ENCODE data around the gene OR2G3. TPM values are rescaled to one million over a fixed set of nuclear protein-coding genes. Genes with fewer than 3 reads are reported as not detected.

Gene OR2G3
- not detected in 2 replicates for polyA plus RNA-seq (2013)

DNA sequence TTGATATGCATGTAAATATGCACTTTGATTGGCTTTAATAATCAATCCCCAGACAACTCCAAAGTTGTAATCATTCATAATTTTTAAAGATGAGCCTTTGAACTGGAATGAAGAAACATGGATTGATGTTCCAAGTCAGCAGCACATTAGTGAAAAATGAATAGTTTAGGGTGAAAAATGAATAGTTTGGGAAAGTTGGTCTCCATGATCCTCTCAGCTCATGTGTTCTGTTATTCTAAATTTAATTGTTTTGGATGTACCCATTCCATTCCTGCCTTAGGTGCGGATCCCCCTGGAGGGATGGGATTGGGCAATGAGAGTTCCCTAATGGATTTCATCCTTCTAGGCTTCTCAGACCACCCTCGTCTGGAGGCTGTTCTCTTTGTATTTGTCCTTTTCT, at the start of gene OR2G3:
OR2G3 (plus strand) TSS at position 301 of the 400 bp plus-strand sequence; CDS start at position 301, 0 bp downstream.
- no peak within 1 kb of the TSS for H2AFZ ChIP-seq (ENCODE audit: insufficient read depth, low read length, poor library complexity)
- H2BK12ac ChIP-seq (ENCODE audit: low read length) = no peak within 1 kb of the TSS
- no peak within 1 kb of the TSS for H2BK120ac ChIP-seq (ENCODE audit: insufficient read depth, low read length, poor library complexity)
- H3K27ac ChIP-seq (ENCODE audit: low read depth, low read length) = no peak within 1 kb of the TSS
- H3K79me2 ChIP-seq (ENCODE audit: control insufficient read depth, insufficient read depth, low read length, poor library complexity) = no peaks in the 10 kb centered on the region
- H4K91ac ChIP-seq (ENCODE audit: low read depth, low read length) = no peak within 1 kb of the TSS
- no peak within 1 kb of the TSS for H3K18ac ChIP-seq (ENCODE audit: low read length)
- H3K23ac ChIP-seq (ENCODE audit: low read length) = no peak within 1 kb of the TSS
- H3K4me3 ChIP-seq (ENCODE audit: low read depth, low read length) = no peak within 1 kb of the TSS
- no peaks in the 10 kb centered on the region for H3K36me3 ChIP-seq (ENCODE audit: control insufficient read depth in 1 of 2, insufficient read depth in 2 of 2, low read length in 2 of 2)
- no peaks in the 10 kb centered on the region for H3K9me3 ChIP-seq (ENCODE audit: insufficient read depth, low read depth, low read length)
- no peak within 1 kb of the TSS for H3K9ac ChIP-seq (ENCODE audit: low read length)
- H4K8ac ChIP-seq (ENCODE audit: low read depth, low read length) = no peak within 1 kb of the TSS
- H3K4me2 ChIP-seq (ENCODE audit: low read length) = no peak within 1 kb of the TSS
- no peak within 1 kb of the TSS for H2AK5ac ChIP-seq (ENCODE audit: low read length)
- no CpG with 5 or more reads among the region's 2 CpGs for WGBS (ENCODE audit: extremely low coverage, insufficient coverage, insufficient read length)
- DNase-seq = no peak
- no peaks in the 10 kb centered on the region for H3K27me3 ChIP-seq (ENCODE audit: insufficient read depth, low read length)
- H3K79me1 ChIP-seq (ENCODE audit: low read length) = no peaks in the 10 kb centered on the region
- H4K12ac ChIP-seq (ENCODE audit: low read depth, low read length) = no peak within 1 kb of the TSS
- no peak within 1 kb of the TSS for H3K14ac ChIP-seq (ENCODE audit: low read length)
- no peak within 1 kb of the TSS for H2BK5ac ChIP-seq (ENCODE audit: low read depth, low read length, poor library complexity)
- no peaks in the 10 kb centered on the region for H3K4me1 ChIP-seq (ENCODE audit: control insufficient read depth in 1 of 2, insufficient read depth in 2 of 2, low read length in 2 of 2)
- H3K4ac ChIP-seq (ENCODE audit: low read depth, low read length) = no peak within 1 kb of the TSS

DNA sequence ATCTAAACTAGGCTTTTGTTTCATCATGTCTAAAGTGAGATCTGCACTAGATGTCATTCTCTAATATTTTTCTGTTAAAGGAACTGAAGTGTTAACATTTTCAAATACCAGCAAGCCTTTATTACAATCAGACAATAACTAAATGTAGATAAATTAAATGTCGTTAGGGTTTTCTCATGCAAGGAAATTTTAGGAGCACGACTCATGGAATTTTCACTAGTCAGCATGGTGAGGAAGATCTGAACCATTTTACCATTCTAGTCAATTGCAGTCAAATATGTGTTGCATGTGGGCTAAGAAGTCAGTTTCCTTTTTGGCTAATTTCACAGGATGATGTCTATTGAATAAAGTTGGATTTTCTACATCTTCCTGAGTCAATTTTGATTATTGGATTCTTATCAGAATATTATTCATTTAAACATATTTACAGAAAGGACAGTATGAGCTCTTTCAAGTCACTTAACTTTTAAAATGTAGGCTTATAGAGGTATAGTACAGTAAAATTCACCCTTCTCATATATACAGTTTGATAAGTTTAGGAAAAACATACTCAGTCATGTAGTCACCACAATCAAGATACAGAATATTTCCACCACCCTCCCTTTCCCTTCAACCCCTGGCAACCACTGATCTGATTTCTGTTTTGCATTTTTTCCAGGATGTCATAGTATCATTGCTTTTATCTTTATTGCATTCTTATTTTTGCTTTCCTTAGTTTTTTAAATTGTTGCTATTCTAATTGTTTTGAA, 47.3 kb upstream of the OR2G3 start:
- no peak overlapping the region for H2AFZ ChIP-seq (ENCODE audit: insufficient read depth, low read length, poor library complexity)
- no peak overlapping the region for H3K4me3 ChIP-seq (ENCODE audit: low read depth, low read length)
- H4K8ac ChIP-seq (ENCODE audit: low read depth, low read length) = no peak overlapping the region
- no peak overlapping the region for H3K4me2 ChIP-seq (ENCODE audit: low read length)
- no peak overlapping the region for H2BK12ac ChIP-seq (ENCODE audit: low read length)
- no peak overlapping the region for H4K91ac ChIP-seq (ENCODE audit: low read depth, low read length)
- H3K9ac ChIP-seq (ENCODE audit: low read length) = no peak overlapping the region
- peak in 1 of 2 donors; percentile 40 for DNase-seq
- H4K12ac ChIP-seq (ENCODE audit: low read depth, low read length) = no peak overlapping the region
- H2BK5ac ChIP-seq (ENCODE audit: low read depth, low read length, poor library complexity) = no peak overlapping the region
- no peak overlapping the region for H2BK120ac ChIP-seq (ENCODE audit: insufficient read depth, low read length, poor library complexity)
- no peaks in the 10 kb centered on the region for H3K9me3 ChIP-seq (ENCODE audit: insufficient read depth, low read depth, low read length)
- no peak overlapping the region for H3K4ac ChIP-seq (ENCODE audit: low read depth, low read length)
- no peaks in the 10 kb centered on the region for H3K79me2 ChIP-seq (ENCODE audit: control insufficient read depth, insufficient read depth, low read length, poor library complexity)
- no peak overlapping the region for H3K18ac ChIP-seq (ENCODE audit: low read length)
- no peak overlapping the region for H3K14ac ChIP-seq (ENCODE audit: low read length)
- H3K4me1 ChIP-seq (ENCODE audit: control insufficient read depth in 1 of 2, insufficient read depth in 2 of 2, low read length in 2 of 2) = peaks cover 9 to 15% of the 10 kb centered on the region in 2 experiments
- no peaks in the 10 kb centered on the region for H3K27me3 ChIP-seq (ENCODE audit: insufficient read depth, low read length)
- H2AK5ac ChIP-seq (ENCODE audit: low read length) = no peak overlapping the region
- no peak overlapping the region for H3K27ac ChIP-seq (ENCODE audit: low read depth, low read length)
- H3K79me1 ChIP-seq (ENCODE audit: low read length) = peaks cover 29% of the 10 kb centered on the region
- H3K36me3 ChIP-seq (ENCODE audit: control insufficient read depth in 1 of 2, insufficient read depth in 2 of 2, low read length in 2 of 2) = no peaks in the 10 kb centered on the region
- H3K23ac ChIP-seq (ENCODE audit: low read length) = no peak overlapping the region
- no CpG with 5 or more reads among the region's 2 CpGs for WGBS (ENCODE audit: extremely low coverage, insufficient coverage, insufficient read length)

- no CpG with 5 or more reads among the region's 10 CpGs for WGBS (ENCODE audit: extremely low coverage, insufficient coverage, insufficient read length)
- Histone ChIP-seq H4K91ac (ENCODE audit: low read depth, low read length) (peak overlapping the region; percentile 91), H3K79me1 (ENCODE audit: low read length) (peaks cover 26% of the 10 kb centered on the region)
These were observed 43.7 kb upstream of the OR2G3 start for GRCh38 chr1:247561711-247562110.

GRCh38 chr1:247562198-247562597, 43.2 kb upstream of the OR2G3 start:
- no peaks in the 10 kb centered on the region for H3K27me3 ChIP-seq (ENCODE audit: insufficient read depth, low read length)
- peak overlapping the region; percentile 7 for H3K4ac ChIP-seq (ENCODE audit: low read depth, low read length)
- H2BK5ac ChIP-seq (ENCODE audit: low read depth, low read length, poor library complexity) = peak overlapping the region; percentile 63
- peaks cover 26% of the 10 kb centered on the region for H3K79me1 ChIP-seq (ENCODE audit: low read length)
- peak overlapping the region; percentile 43 for H2AFZ ChIP-seq (ENCODE audit: insufficient read depth, low read length, poor library complexity)
- peak overlapping the region; percentile 56 for H4K8ac ChIP-seq (ENCODE audit: low read depth, low read length)
- peak overlapping the region; percentile 40 for H3K18ac ChIP-seq (ENCODE audit: low read length)
- no peaks in the 10 kb centered on the region for H3K36me3 ChIP-seq (ENCODE audit: control insufficient read depth in 1 of 2, insufficient read depth in 2 of 2, low read length in 2 of 2)
- peak overlapping the region; percentile 99 for H2BK12ac ChIP-seq (ENCODE audit: low read length)
- H4K12ac ChIP-seq (ENCODE audit: low read depth, low read length) = no peak overlapping the region
- H3K4me2 ChIP-seq (ENCODE audit: low read length) = no peak overlapping the region
- H2AK5ac ChIP-seq (ENCODE audit: low read length) = peak overlapping the region; percentile 7
- H3K23ac ChIP-seq (ENCODE audit: low read length) = peak overlapping the region; percentile 56
- no peak for DNase-seq
- peak overlapping the region; percentile 22 for H3K27ac ChIP-seq (ENCODE audit: low read depth, low read length)
- peak overlapping the region; percentile 82 for H4K91ac ChIP-seq (ENCODE audit: low read depth, low read length)
- H3K4me1 ChIP-seq (ENCODE audit: control insufficient read depth in 1 of 2, insufficient read depth in 2 of 2, low read length in 2 of 2) = peaks cover 9 to 13% of the 10 kb centered on the region in 2 experiments
- no peaks in the 10 kb centered on the region for H3K79me2 ChIP-seq (ENCODE audit: control insufficient read depth, insufficient read depth, low read length, poor library complexity)
- peak overlapping the region; percentile 85 for H3K14ac ChIP-seq (ENCODE audit: low read length)
- no CpG with 5 or more reads among the region's 9 CpGs for WGBS (ENCODE audit: extremely low coverage, insufficient coverage, insufficient read length)
- no peak overlapping the region for H3K9ac ChIP-seq (ENCODE audit: low read length)
- H3K4me3 ChIP-seq (ENCODE audit: low read depth, low read length) = no peak overlapping the region
- H3K9me3 ChIP-seq (ENCODE audit: insufficient read depth, low read depth, low read length) = no peaks in the 10 kb centered on the region
- H2BK120ac ChIP-seq (ENCODE audit: insufficient read depth, low read length, poor library complexity) = peak overlapping the region; percentile 62

More at GRCh38 chr1:247561711-247562110, 43.7 kb upstream of the OR2G3 start:
- Histone ChIP-seq H3K18ac (ENCODE audit: low read length) (peak overlapping the region; percentile 37), H3K14ac (ENCODE audit: low read length) (peak overlapping the region; percentile 91), H2AFZ (ENCODE audit: insufficient read depth, low read length, poor library complexity) (no peak overlapping the region), H3K4me3 (ENCODE audit: low read depth, low read length) (no peak overlapping the region), H3K4me1 (ENCODE audit: control insufficient read depth in 1 of 2, insufficient read depth in 2 of 2, low read length in 2 of 2) (peaks cover 9 to 13% of the 10 kb centered on the region in 2 experiments), H2BK5ac (ENCODE audit: low read depth, low read length, poor library complexity) (peak overlapping the region; percentile 75), H2BK120ac (ENCODE audit: insufficient read depth, low read length, poor library complexity) (peak overlapping the region; percentile 88), H2AK5ac (ENCODE audit: low read length) (peak overlapping the region; percentile 60), H3K9ac (ENCODE audit: low read length) (no peak overlapping the region), H3K79me2 (ENCODE audit: control insufficient read depth, insufficient read depth, low read length, poor library complexity) (no peaks in the 10 kb centered on the region), H3K4ac (ENCODE audit: low read depth, low read length) (peak overlapping the region; percentile 67), H4K12ac (ENCODE audit: low read depth, low read length) (no peak overlapping the region), H3K27me3 (ENCODE audit: insufficient read depth, low read length) (no peaks in the 10 kb centered on the region), H3K23ac (ENCODE audit: low read length) (no peak overlapping the region), H4K8ac (ENCODE audit: low read depth, low read length) (peak overlapping the region; percentile 83), H3K36me3 (ENCODE audit: control insufficient read depth in 1 of 2, insufficient read depth in 2 of 2, low read length in 2 of 2) (no peaks in the 10 kb centered on the region), H3K27ac (ENCODE audit: low read depth, low read length) (no peak overlapping the region), H3K4me2 (ENCODE audit: low read length) (no peak overlapping the region), H2BK12ac (ENCODE audit: low read length) (peak overlapping the region; percentile 97), H3K9me3 (ENCODE audit: insufficient read depth, low read depth, low read length) (no peaks in the 10 kb centered on the region)
- DNase-seq = no peak
